ENCODE measurements around the gene COL7A1.
A peak's percentile ranks its signal among the peaks of the same experiment; 100 is the strongest.
"Not testable (repeated sequence)": the region's sequence is repeated elsewhere in the genome, so short reads cannot be mapped to it uniquely, and the experiment has no call there.

The COL7A1 gene

DNA sequence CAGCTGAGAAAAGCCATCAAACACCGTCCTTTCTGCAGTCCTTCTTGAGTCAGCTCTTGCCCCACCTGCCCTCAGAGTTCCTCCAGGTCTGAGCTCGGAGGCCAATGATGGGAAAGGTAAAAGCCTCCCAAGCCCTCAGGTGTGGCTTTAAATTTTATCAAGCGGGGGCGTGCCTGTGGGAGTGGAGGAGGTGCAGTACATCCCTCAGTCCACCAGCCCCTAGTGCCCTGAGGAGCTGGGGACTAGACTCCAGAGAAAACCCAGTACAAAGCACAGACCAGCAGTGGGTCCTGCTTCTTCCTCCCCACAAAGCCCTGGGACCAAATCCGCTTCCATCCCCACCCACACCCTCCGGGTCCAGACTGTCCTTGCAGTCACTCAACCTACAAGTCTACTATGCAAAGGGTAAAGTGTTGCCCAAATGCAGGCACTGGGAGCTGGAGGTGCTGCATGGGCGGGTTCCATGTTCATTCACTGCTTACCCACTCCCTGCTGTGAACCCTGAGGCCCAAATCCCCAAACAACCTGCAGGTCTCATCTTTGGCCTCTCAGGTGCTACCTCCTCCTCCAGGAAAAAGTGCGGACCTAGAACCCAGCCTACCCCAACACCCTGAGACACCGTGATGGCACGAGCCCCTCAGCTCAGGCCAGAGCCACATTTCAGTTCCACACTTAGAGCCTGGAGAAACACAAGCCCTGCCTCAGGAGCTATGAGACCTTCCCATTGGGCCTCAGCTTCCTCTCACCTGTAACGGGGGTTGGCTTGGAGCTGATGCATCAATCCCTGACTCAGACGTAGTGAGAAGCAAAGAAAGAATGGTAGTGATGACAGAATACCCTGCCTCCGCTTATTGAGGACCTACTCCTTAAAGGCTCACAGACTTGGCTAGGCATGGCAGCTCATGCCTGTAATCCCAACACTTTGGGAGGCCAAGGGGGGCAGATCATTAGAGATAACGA is 41.0 kb downstream of the COL7A1 start:
- Histone ChIP-seq H3K36me3 (ENCODE audit: control insufficient read depth in 1 of 2, insufficient read depth in 2 of 2, low read depth in 1 of 2, low read length in 2 of 2) (peaks cover 0 to 33% of the 10 kb centered on the region in 2 experiments), H3K4me2 (ENCODE audit: low read length, poor library complexity, severe bottlenecking) (no peak overlapping the region), H2BK120ac (ENCODE audit: low read depth, low read length) (no peak overlapping the region), H3K27ac (ENCODE audit: low read length, poor library complexity, severe bottlenecking) (no peak overlapping the region), H2BK5ac (ENCODE audit: low read depth, low read length, poor library complexity, severe bottlenecking) (no peak overlapping the region), H3K79me1 (replicated peaks; ENCODE audit: low read length, poor library complexity, severe bottlenecking) (peaks cover 26% of the 10 kb centered on the region), H3K4me3 (ENCODE audit: insufficient read depth in 1 of 2, low read depth in 1 of 2, low read length in 2 of 2) (no peak overlapping the region), H4K91ac (ENCODE audit: low read length) (no peak overlapping the region), H3K9ac (ENCODE audit: low read length) (no peak overlapping the region), H2BK12ac (ENCODE audit: low read length in 2 of 2) (no peak overlapping the region), H3K23ac (ENCODE audit: low read length in 2 of 2) (no peak overlapping the region), H3K4me1 (ENCODE audit: control insufficient read depth, insufficient read depth, low read depth, low read length) (peaks cover 36% of the 10 kb centered on the region), H3K14ac (ENCODE audit: low read length in 2 of 2) (no peak overlapping the region), H4K8ac (ENCODE audit: low read length) (no peak overlapping the region), H3K18ac (ENCODE audit: low read depth in 1 of 2, low read length in 2 of 2) (no peak overlapping the region), H2BK15ac (ENCODE audit: low read depth, poor library complexity, severe bottlenecking) (no peak overlapping the region), H2AK5ac (ENCODE audit: low read length, severe bottlenecking) (no peak overlapping the region), H3K4ac (ENCODE audit: low read depth in 1 of 2, low read length in 2 of 2) (no peak overlapping the region), H3K27me3 (ENCODE audit: control insufficient read depth in 1 of 2, insufficient read depth in 1 of 2, low read length in 2 of 2) (no peaks in the 10 kb centered on the region), H2AFZ (ENCODE audit: low read depth, low read length) (no peak overlapping the region), H3K9me3 (ENCODE audit: control insufficient read depth, low read length) (no peaks in the 10 kb centered on the region)
- DNase-seq: no peak
- 90% methylated on average over 13 of the region's 14 CpGs for WGBS

DNA sequence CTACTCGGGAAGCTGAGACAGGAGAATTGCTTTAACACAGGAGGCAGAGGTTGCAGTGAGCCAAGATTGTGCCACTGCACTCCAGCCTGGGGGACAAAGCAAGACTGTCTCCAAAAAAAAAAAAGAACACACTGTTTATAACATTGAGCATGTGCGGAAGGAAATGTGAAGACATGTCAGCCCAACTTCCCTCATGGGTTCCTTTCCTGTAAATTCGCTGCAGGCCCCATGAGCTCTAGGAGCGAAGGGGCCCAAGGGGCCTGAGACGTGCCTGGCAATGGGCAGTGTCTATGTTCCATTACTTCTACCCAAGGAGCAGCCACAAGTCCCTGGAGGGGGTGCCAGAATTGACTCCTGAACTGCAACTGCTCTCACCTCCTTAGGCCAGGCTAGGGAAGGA is 41.8 kb downstream of the COL7A1 start:
- peaks cover 0 to 37% of the 10 kb centered on the region in 2 experiments for H3K36me3 ChIP-seq (ENCODE audit: control insufficient read depth in 1 of 2, insufficient read depth in 2 of 2, low read depth in 1 of 2, low read length in 2 of 2)
- no peaks in the 10 kb centered on the region for H3K9me3 ChIP-seq (ENCODE audit: control insufficient read depth, low read length)
- no peaks in the 10 kb centered on the region for H3K27me3 ChIP-seq (ENCODE audit: control insufficient read depth in 1 of 2, insufficient read depth in 1 of 2, low read length in 2 of 2)
- no peak overlapping the region for H3K4me3 ChIP-seq (ENCODE audit: insufficient read depth in 1 of 2, low read depth in 1 of 2, low read length in 2 of 2)
- H3K4me1 ChIP-seq (ENCODE audit: control insufficient read depth, insufficient read depth, low read depth, low read length): peaks cover 32% of the 10 kb centered on the region
- no peak overlapping the region for H3K14ac ChIP-seq (ENCODE audit: low read length in 2 of 2)
- H3K23ac ChIP-seq (ENCODE audit: low read length in 2 of 2): no peak overlapping the region
- 92% methylated on average over 5 of the region's 5 CpGs for WGBS
- peaks cover 27% of the 10 kb centered on the region for H3K79me1 ChIP-seq (replicated peaks; ENCODE audit: low read length, poor library complexity, severe bottlenecking)
- H3K4me2 ChIP-seq (ENCODE audit: low read length, poor library complexity, severe bottlenecking): no peak overlapping the region
- DNase-seq: no peak
- H2AK5ac ChIP-seq (ENCODE audit: low read length, severe bottlenecking): no peak overlapping the region
- no peak overlapping the region for H3K18ac ChIP-seq (ENCODE audit: low read depth in 1 of 2, low read length in 2 of 2)
- H4K91ac ChIP-seq (ENCODE audit: low read length): no peak overlapping the region
- H2BK15ac ChIP-seq (ENCODE audit: low read depth, poor library complexity, severe bottlenecking): no peak overlapping the region
- no peak overlapping the region for H4K8ac ChIP-seq (ENCODE audit: low read length)
- H2BK5ac ChIP-seq (ENCODE audit: low read depth, low read length, poor library complexity, severe bottlenecking): no peak overlapping the region
- H2AFZ ChIP-seq (ENCODE audit: low read depth, low read length): no peak overlapping the region
- no peak overlapping the region for H2BK120ac ChIP-seq (ENCODE audit: low read depth, low read length)
- no peak overlapping the region for H3K9ac ChIP-seq (ENCODE audit: low read length)
- H2BK12ac ChIP-seq (ENCODE audit: low read length in 2 of 2): no peak overlapping the region
- no peak overlapping the region for H3K27ac ChIP-seq (ENCODE audit: low read length, poor library complexity, severe bottlenecking)
- no peak overlapping the region for H3K4ac ChIP-seq (ENCODE audit: low read depth in 1 of 2, low read length in 2 of 2)

DNA sequence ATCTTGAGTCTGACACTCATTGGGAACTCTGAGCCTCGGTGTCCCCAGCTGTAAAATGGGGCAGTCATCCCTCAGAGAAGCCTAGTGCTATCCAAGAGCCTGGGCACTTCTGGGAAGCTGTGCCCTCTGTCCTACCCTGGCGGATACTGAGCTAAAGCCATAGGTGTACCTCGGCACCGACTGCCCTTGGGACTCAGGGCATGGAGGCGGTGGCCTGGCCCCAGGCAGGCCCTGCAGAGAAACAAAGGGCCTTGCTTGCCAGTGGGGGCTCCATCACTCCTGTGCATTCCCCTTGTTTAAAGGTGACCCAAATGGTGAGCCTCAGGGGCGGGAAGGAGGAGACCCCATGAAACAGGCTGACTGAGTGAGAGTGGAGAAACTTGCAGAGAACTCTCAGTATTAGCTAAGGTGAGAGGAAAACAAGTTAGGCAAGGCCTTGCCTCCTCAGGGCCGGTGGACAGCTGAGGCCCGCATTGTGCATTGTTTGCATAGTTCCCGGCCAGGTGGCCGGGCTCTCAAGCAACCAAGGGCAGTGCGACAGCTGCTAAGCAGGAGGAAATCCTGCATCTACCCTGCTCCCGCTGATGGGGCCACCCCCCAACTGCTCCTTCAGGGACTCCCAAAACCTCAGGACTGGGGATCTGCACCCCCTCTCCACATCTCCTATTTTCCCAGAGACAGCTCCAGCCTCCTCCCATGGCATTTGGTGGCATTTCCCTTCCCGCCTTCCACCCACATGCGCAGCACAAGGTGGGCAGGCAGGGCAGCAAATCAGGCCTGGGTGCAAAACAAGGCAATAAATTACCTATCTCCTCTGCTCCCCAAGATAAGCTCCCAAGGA is 42.8 kb downstream of the COL7A1 start:
- DNase-seq: no peak
- Histone ChIP-seq H3K9ac (ENCODE audit: low read length) (no peak overlapping the region), H3K18ac (ENCODE audit: low read depth in 1 of 2, low read length in 2 of 2) (no peak overlapping the region), H3K9me3 (ENCODE audit: control insufficient read depth, low read length) (no peaks in the 10 kb centered on the region), H3K14ac (ENCODE audit: low read length in 2 of 2) (no peak overlapping the region), H4K8ac (ENCODE audit: low read length) (no peak overlapping the region), H2AFZ (ENCODE audit: low read depth, low read length) (no peak overlapping the region), H3K36me3 (ENCODE audit: control insufficient read depth in 1 of 2, insufficient read depth in 2 of 2, low read depth in 1 of 2, low read length in 2 of 2) (peaks cover 3 to 45% of the 10 kb centered on the region in 2 experiments), H3K27ac (ENCODE audit: low read length, poor library complexity, severe bottlenecking) (no peak overlapping the region), H3K4ac (ENCODE audit: low read depth in 1 of 2, low read length in 2 of 2) (no peak overlapping the region), H4K91ac (ENCODE audit: low read length) (peak overlapping the region; percentile 36), H3K79me1 (replicated peaks; ENCODE audit: low read length, poor library complexity, severe bottlenecking) (peaks cover 27% of the 10 kb centered on the region), H2AK5ac (ENCODE audit: low read length, severe bottlenecking) (no peak overlapping the region), H2BK5ac (ENCODE audit: low read depth, low read length, poor library complexity, severe bottlenecking) (no peak overlapping the region), H2BK15ac (ENCODE audit: low read depth, poor library complexity, severe bottlenecking) (no peak overlapping the region), H3K23ac (ENCODE audit: low read length in 2 of 2) (no peak overlapping the region), H3K4me2 (ENCODE audit: low read length, poor library complexity, severe bottlenecking) (no peak overlapping the region), H3K27me3 (ENCODE audit: control insufficient read depth in 1 of 2, insufficient read depth in 1 of 2, low read length in 2 of 2) (no peaks in the 10 kb centered on the region), H3K4me1 (ENCODE audit: control insufficient read depth, insufficient read depth, low read depth, low read length) (peaks cover 28% of the 10 kb centered on the region), H3K4me3 (ENCODE audit: insufficient read depth in 1 of 2, low read depth in 1 of 2, low read length in 2 of 2) (no peak overlapping the region), H2BK120ac (ENCODE audit: low read depth, low read length) (no peak overlapping the region), H2BK12ac (ENCODE audit: low read length in 2 of 2) (peak overlapping the region in 1 of 2 experiments; percentile 6)
- WGBS: 90% methylated on average over 14 of the region's 14 CpGs

DNA sequence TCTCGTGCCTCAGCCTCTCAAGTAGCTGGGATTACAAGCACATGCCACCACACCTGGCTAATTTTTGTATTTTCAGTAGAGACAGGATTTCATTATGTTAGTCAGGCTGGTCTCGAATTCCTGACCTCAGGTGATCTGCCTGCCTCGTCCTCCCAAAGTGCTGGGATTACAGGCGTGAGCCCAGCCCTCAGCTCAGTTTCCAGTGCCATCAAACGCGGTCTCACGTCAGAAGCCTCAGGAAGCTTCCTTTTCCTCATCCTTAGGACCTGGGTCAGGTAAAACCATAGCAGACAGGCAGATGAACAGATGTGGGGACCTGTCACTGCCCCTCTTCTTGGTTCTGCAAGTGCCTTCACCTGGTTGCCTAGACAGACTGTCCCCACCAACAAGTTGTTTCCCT is 43.5 kb downstream of the COL7A1 start:
- not testable (repeated sequence) for H3K4me2 ChIP-seq (ENCODE audit: low read length, poor library complexity, severe bottlenecking); H3K4me3 ChIP-seq (ENCODE audit: insufficient read depth in 1 of 2, low read depth in 1 of 2, low read length in 2 of 2); H4K8ac ChIP-seq (ENCODE audit: low read length); H2BK120ac ChIP-seq (ENCODE audit: low read depth, low read length); H3K9me3 ChIP-seq (ENCODE audit: control insufficient read depth, low read length); H2BK12ac ChIP-seq (ENCODE audit: low read length in 2 of 2); H2BK5ac ChIP-seq (ENCODE audit: low read depth, low read length, poor library complexity, severe bottlenecking); H3K27me3 ChIP-seq (ENCODE audit: control insufficient read depth in 1 of 2, insufficient read depth in 1 of 2, low read length in 2 of 2); H3K14ac ChIP-seq (ENCODE audit: low read length in 2 of 2); H3K9ac ChIP-seq (ENCODE audit: low read length); H2AK5ac ChIP-seq (ENCODE audit: low read length, severe bottlenecking); H3K4ac ChIP-seq (ENCODE audit: low read depth in 1 of 2, low read length in 2 of 2); DNase-seq; H3K27ac ChIP-seq (ENCODE audit: low read length, poor library complexity, severe bottlenecking); H4K91ac ChIP-seq (ENCODE audit: low read length); H3K23ac ChIP-seq (ENCODE audit: low read length in 2 of 2); H2BK15ac ChIP-seq (ENCODE audit: low read depth, poor library complexity, severe bottlenecking); H3K18ac ChIP-seq (ENCODE audit: low read depth in 1 of 2, low read length in 2 of 2)
- Histone ChIP-seq H3K4me1 (ENCODE audit: control insufficient read depth, insufficient read depth, low read depth, low read length) (peaks cover 25% of the 10 kb centered on the region), H3K36me3 (ENCODE audit: control insufficient read depth in 1 of 2, insufficient read depth in 2 of 2, low read depth in 1 of 2, low read length in 2 of 2) (peaks cover 5 to 51% of the 10 kb centered on the region in 2 experiments), H3K79me1 (replicated peaks; ENCODE audit: low read length, poor library complexity, severe bottlenecking) (peaks cover 28% of the 10 kb centered on the region), H2AFZ (ENCODE audit: low read depth, low read length) (peak overlapping the region; percentile 2)
- WGBS: 98% methylated on average over 7 of the region's 7 CpGs
